ENCODE measurements around the gene EEF1A2.

- TF ChIP-seq, protein P1, sequence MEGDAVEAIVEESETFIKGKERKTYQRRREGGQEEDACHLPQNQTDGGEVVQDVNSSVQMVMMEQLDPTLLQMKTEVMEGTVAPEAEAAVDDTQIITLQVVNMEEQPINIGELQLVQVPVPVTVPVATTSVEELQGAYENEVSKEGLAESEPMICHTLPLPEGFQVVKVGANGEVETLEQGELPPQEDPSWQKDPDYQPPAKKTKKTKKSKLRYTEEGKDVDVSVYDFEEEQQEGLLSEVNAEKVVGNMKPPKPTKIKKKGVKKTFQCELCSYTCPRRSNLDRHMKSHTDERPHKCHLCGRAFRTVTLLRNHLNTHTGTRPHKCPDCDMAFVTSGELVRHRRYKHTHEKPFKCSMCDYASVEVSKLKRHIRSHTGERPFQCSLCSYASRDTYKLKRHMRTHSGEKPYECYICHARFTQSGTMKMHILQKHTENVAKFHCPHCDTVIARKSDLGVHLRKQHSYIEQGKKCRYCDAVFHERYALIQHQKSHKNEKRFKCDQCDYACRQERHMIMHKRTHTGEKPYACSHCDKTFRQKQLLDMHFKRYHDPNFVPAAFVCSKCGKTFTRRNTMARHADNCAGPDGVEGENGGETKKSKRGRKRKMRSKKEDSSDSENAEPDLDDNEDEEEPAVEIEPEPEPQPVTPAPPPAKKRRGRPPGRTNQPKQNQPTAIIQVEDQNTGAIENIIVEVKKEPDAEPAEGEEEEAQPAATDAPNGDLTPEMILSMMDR (IDR thresholded peaks at IDR 0.05; ENCODE audit: low read length): no peak
- TF ChIP-seq EZH2 (IDR thresholded peaks at IDR 0.05; ENCODE audit: borderline replicate concordance, low read length): no peak
Observed at GRCh38 chr20:63534831-63535651, 36.2 kb upstream of the EEF1A2 start.

Measured in OCI-LY1 (cell line).